ENCODE results near the gene B3GALT6.

Gene B3GALT6

GRCh38 chr1:1240822-1241587, 9.0 kb downstream of the B3GALT6 start:
- DNase-seq (ENCODE audit: low read depth) = no peak
- H3K4me3 ChIP-seq (ENCODE audit: low read length) = no peak overlapping the region

GRCh38 chr1:1241588-1242219, 9.7 kb downstream of the B3GALT6 start:
- no peak overlapping the region for H3K4me3 ChIP-seq (ENCODE audit: low read length)
- no peak for TF ChIP-seq CTCF (conservative IDR thresholded peaks at IDR 0.05; ENCODE audit: low read depth, low read length)
- no peak for DNase-seq (ENCODE audit: low read depth)

More at GRCh38 chr1:1240822-1241587, 9.0 kb downstream of the B3GALT6 start:
- no peak for TF ChIP-seq CTCF (conservative IDR thresholded peaks at IDR 0.05; ENCODE audit: low read depth, low read length)

- no peak for DNase-seq (ENCODE audit: low read depth)
- no peak for TF ChIP-seq CTCF (conservative IDR thresholded peaks at IDR 0.05; ENCODE audit: low read depth, low read length)
- H3K4me3 ChIP-seq (ENCODE audit: low read length) = no peak overlapping the region
Observed at GRCh38 chr1:1242461-1243265, 10.6 kb downstream of the B3GALT6 start.

GRCh38 chr1:1243266-1243660, 11.2 kb downstream of the B3GALT6 start:
- TF ChIP-seq CTCF (conservative IDR thresholded peaks at IDR 0.05; ENCODE audit: low read depth, low read length) = no peak
- no peak for DNase-seq (ENCODE audit: low read depth)
- H3K4me3 ChIP-seq (ENCODE audit: low read length) = no peak overlapping the region

- DNase-seq (ENCODE audit: low read depth) = no peak
- H3K4me3 ChIP-seq (ENCODE audit: low read length) = peak overlapping the region; percentile 3
- no peak for TF ChIP-seq CTCF (conservative IDR thresholded peaks at IDR 0.05; ENCODE audit: low read depth, low read length)
Observed at GRCh38 chr1:1243807-1244191, 11.8 kb downstream of the B3GALT6 start.

- peak overlapping the region; percentile 3 for H3K4me3 ChIP-seq (ENCODE audit: low read length)
- TF ChIP-seq CTCF (conservative IDR thresholded peaks at IDR 0.05; ENCODE audit: low read depth, low read length) = no peak
- DNase-seq (ENCODE audit: low read depth) = no peak
Observed at GRCh38 chr1:1244192-1244811, 12.3 kb downstream of the B3GALT6 start.
